K562 (cell line): Measurements from ENCODE around the gene COPG2. TPM values are rescaled to one million over a fixed set of nuclear protein-coding genes. Genes with fewer than 3 reads are reported as not detected.

ENCODE experiments used
- ATAC-seq: fragments of 200-7000 bp; cut with Tn5 transposase; 3 replicates; pipeline ENCODE4 v1.9.1; 2020; ENCODE audit warnings: moderate library complexity
- BruUV-seq: library from RNA; stranded (reverse); fragments of 400-500 nt; replicated peaks from 2 replicates; lab custom pipeline; 2021; lab: Mats Ljungman, UMichigan
- CTCF ChIA-PET: fragments of 300-600 bp; formaldehyde crosslinking; extraction: SDS; loops from one replicate; lab custom pipeline; 2021; ENCODE audit warnings: low intra/inter-chr PET ratio; lab: Yijun Ruan, JAX
- POLR2A ChIA-PET: fragments of 300-600, 350-650 bp; sonication (Branson Sonifier 250); formaldehyde crosslinking; extraction: SDS; loops from one replicate; lab custom pipeline; 2021; ENCODE audit warnings: antibody characterized with exemption, inconsistent platforms; lab: Yijun Ruan, JAX
- DNase-seq, 4 experiments: peaks; one replicate each; pipeline versions ENCODE4 v3.0.0 to v3.0.0-alpha.2; 2011 to 2018; ENCODE audit warnings: low spot score in 3 of 4, mixed read lengths in 3 of 4; ENCODE audit errors: extremely low read depth in 1 of 4
- FAIRE-seq: peaks from 2 replicates; lab custom pipeline; 2011; peaks lifted over from hg19 to GRCh38; lab: Jason Lieb, UNC
- H2AFZ ChIP-seq: 2 replicates; pipeline ENCODE4 v1.6.0; 2011; ENCODE audit warnings: low read depth, low read length, control low read depth, inconsistent platforms
- H3K27ac ChIP-seq: fragments of 200-600 bp; 3 replicates; pipeline ENCODE4 v1.8.0; 2011; ENCODE audit warnings: low read depth, mild to moderate bottlenecking, control low read depth, inconsistent platforms, low read length, moderate library complexity, mixed read lengths; ENCODE audit errors: extremely low read depth
- H3K27me3 ChIP-seq, 2 experiments: fragments of 300-600 bp in 1 of 2; 2 replicates in 1 of 2; 3 replicates in 1 of 2; pipeline versions ENCODE4 v1.6.0 to v1.8.0; 2011; ENCODE audit warnings: inconsistent platforms in 2 of 2, low read length in 2 of 2, mild to moderate bottlenecking in 1 of 2, mixed read lengths in 1 of 2, moderate library complexity in 1 of 2; ENCODE audit not compliant: control insufficient read depth in 2 of 2, insufficient read depth in 2 of 2
- H3K36me3 ChIP-seq: fragments of 300-600 bp; 3 replicates; pipeline ENCODE4 v1.8.0; 2011; ENCODE audit warnings: mild to moderate bottlenecking, low read length, inconsistent platforms; ENCODE audit not compliant: control insufficient read depth, insufficient read depth
- H3K4me1 ChIP-seq, 2 experiments: fragments of 200-600 bp in 1 of 2; replicated peaks in 1 of 2; 2 replicates in 1 of 2; 3 replicates in 1 of 2; pipeline versions ENCODE4 v1.5.1 to v1.8.0; 2011; ENCODE audit warnings: inconsistent platforms in 2 of 2, low read length in 2 of 2, mild to moderate bottlenecking in 1 of 2, mixed read lengths in 1 of 2, moderate library complexity in 1 of 2; ENCODE audit not compliant: control insufficient read depth in 2 of 2, insufficient read depth in 2 of 2
- H3K4me2 ChIP-seq: 2 replicates; pipeline ENCODE4 v1.6.1; 2011; ENCODE audit warnings: low read length, control low read depth, inconsistent platforms, mixed read lengths; ENCODE audit not compliant: insufficient read depth
- H3K4me3 ChIP-seq: fragments of 200-600 bp; sonication (generic), shearing (Covaris generic); 2 replicates; pipeline ENCODE4 v1.5.1; 2016; ENCODE audit warnings: control low read depth, inconsistent platforms
- H3K79me2 ChIP-seq: fragments of 200-600 bp; 3 replicates; pipeline ENCODE4 v1.8.0; 2011; ENCODE audit warnings: low read length, inconsistent platforms; ENCODE audit not compliant: control insufficient read depth, insufficient read depth
- H3K9ac ChIP-seq, 2 experiments: 2 replicates each; pipeline versions ENCODE4 v1.6.0 to v1.6.1; 2011; ENCODE audit warnings: low read depth in 2 of 2, low read length in 2 of 2, control low read depth in 1 of 2, inconsistent platforms in 1 of 2, mild to moderate bottlenecking in 1 of 2, mixed read lengths in 1 of 2; ENCODE audit not compliant: insufficient read depth in 1 of 2
- H3K9me1 ChIP-seq: one replicate; pipeline ENCODE4 v1.6.0; 2011; ENCODE audit warnings: inconsistent platforms, mild to moderate bottlenecking, low read length, moderate library complexity; ENCODE audit not compliant: control insufficient read depth, insufficient read depth
- H3K9me3 ChIP-seq: replicated peaks from 2 replicates; pipeline ENCODE4 v1.5.1; 2011; ENCODE audit warnings: low read depth, low read length, inconsistent platforms; ENCODE audit not compliant: control insufficient read depth, insufficient read depth
- H4K20me1 ChIP-seq: replicated peaks from 2 replicates; pipeline ENCODE4 v1.6.1; 2011; ENCODE audit warnings: low read length, inconsistent platforms, mixed read lengths; ENCODE audit not compliant: control insufficient read depth, insufficient read depth
- BRD4 ChIP-seq: fragments of 200-600 bp; sonication (generic); IDR thresholded peaks from 2 replicates; pipeline ENCODE4 v1.6.1; 2017; ENCODE audit warnings: inconsistent platforms
- CEBPG ChIP-seq, 3 experiments: fragments of 200-800 bp in 1 of 3; sonication (Bioruptor generic) in 1 of 3; sonication (generic) in 1 of 3; formaldehyde crosslinking in 1 of 3; IDR thresholded peaks in 2 of 3; conservative IDR thresholded peaks in 1 of 3; 2 replicates each; pipeline versions ENCODE4 v1.6.1 to v1.8.0; 2016 to 2022; ENCODE audit warnings: missing compliant biosample characterization in 2 of 3, missing genetic modification characterization in 2 of 3, mild to moderate bottlenecking in 1 of 3, missing genetic modification reagents in 1 of 3
- CHD1 ChIP-seq: fragments of 200-600 bp; sonication (generic); IDR thresholded peaks from one replicate; pipeline ENCODE4 v1.6.1; 2012; ENCODE audit warnings: mild to moderate bottlenecking, moderate library complexity, low read length, inconsistent platforms
- CREB1 ChIP-seq, 2 experiments: sonication (generic) in 1 of 2; formaldehyde crosslinking in 1 of 2; IDR thresholded peaks; 2 replicates each; pipeline versions ENCODE4 v1.6.1 to v1.8.0; 2012 to 2022; ENCODE audit warnings: inconsistent platforms in 1 of 2, mild to moderate bottlenecking in 1 of 2, missing genetic modification reagents in 1 of 2, moderate library complexity in 1 of 2
- EHMT2 ChIP-seq: fragments of 450-650 bp; IDR thresholded peaks from 2 replicates; pipeline ENCODE4 v1.6.1; 2018; ENCODE audit warnings: antibody characterized with exemption
- FOXA1 ChIP-seq: fragments of 450-650 bp; IDR thresholded peaks from 2 replicates; pipeline ENCODE4 v1.6.1; 2016; ENCODE audit warnings: mild to moderate bottlenecking, borderline replicate concordance
- MCM7 ChIP-seq, 2 experiments: fragments of 450-650 bp; IDR thresholded peaks; 2 replicates each; pipeline ENCODE4 v1.6.1; 2016 to 2018
- NFXL1 ChIP-seq: fragments of 450-650 bp; formaldehyde crosslinking; IDR thresholded peaks from 2 replicates; pipeline ENCODE4 v1.4.0; 2021; ENCODE audit warnings: mild to moderate bottlenecking
- PRPF4 ChIP-seq: fragments of 200-400 bp; formaldehyde crosslinking; IDR thresholded peaks from one replicate; pipeline ENCODE4 v1.6.1; 2017; ENCODE audit warnings: low read length, low read depth, mild to moderate bottlenecking; ENCODE audit not compliant: insufficient read depth, poor library complexity, severe bottlenecking
- PYGO2 ChIP-seq: fragments of 450-650 bp; IDR thresholded peaks from 2 replicates; pipeline ENCODE4 v1.6.1; 2016; ENCODE audit warnings: mild to moderate bottlenecking, missing genetic modification characterization, moderate library complexity, missing compliant biosample characterization
- RBM17 ChIP-seq: fragments of 200-400 bp; formaldehyde crosslinking; IDR thresholded peaks from 2 replicates; pipeline ENCODE4 v1.6.1; 2017; ENCODE audit warnings: low read depth, mild to moderate bottlenecking, low read length, borderline replicate concordance
- TAF9B ChIP-seq: fragments of 450-650 bp; IDR thresholded peaks from 2 replicates; pipeline ENCODE4 v1.6.1; 2018; ENCODE audit warnings: mild to moderate bottlenecking; ENCODE audit not compliant: partially characterized antibody
- ZNF133 ChIP-seq: fragments of 250-450 bp; sonication (Bioruptor Pico); IDR thresholded peaks from 2 replicates; pipeline ENCODE4 v1.4.0; 2020; ENCODE audit warnings: mild to moderate bottlenecking
- ZSCAN29 ChIP-seq: fragments of 450-650 bp; IDR thresholded peaks from 2 replicates; pipeline ENCODE4 v1.6.1; 2017
- WGBS: fragments of 100-300 bp; shearing (Covaris generic); methylation state at CpG from one replicate; pipeline ENCODE4 v1.1.6; 2016; ENCODE audit warnings: low coverage, mixed read lengths; ENCODE audit not compliant: insufficient coverage; ENCODE audit errors: missing lambda C conversion rate; 5-methylcytosine and 5-hydroxymethylcytosine counted together
- in situ Hi-C: fragments of 300-500 bp; cut with MboI; formaldehyde crosslinking; loops from 4 replicates; pipeline ENCODE4 v1.15.0; 2018; ENCODE audit warnings: inconsistent platforms, mixed read lengths
- intact Hi-C: fragments of 100-400 bp; cut with micrococcal nuclease; formaldehyde crosslinking; loops from 2 replicates; pipeline ENCODE4 v1.14.2; 2022
- polyA plus RNA-seq, 8 experiments: library from polyadenylated mRNA; depleted of rRNA in 4 of 8; stranded (reverse) in 5 of 8; unstranded in 3 of 8; fragments of >200 nt; fragmentation: Nextera tagmentation in 2 of 8; fragmentation: Illumina TruSeq in 1 of 8; extraction: Ambion mirVana in 2 of 8; extraction: Trizol in 1 of 8; gene quantifications; 2 replicates each; pipeline versions ENCODE4 v1.2.1 to v1.2.3, GENCODE V29; 2011 to 2014; ENCODE audit warnings: inconsistent platforms in 1 of 8, missing spikeins in 1 of 8
- total RNA-seq, 7 experiments: library from RNA; depleted of rRNA in 6 of 7; stranded (reverse); fragments of >200 nt in 6 of 7; fragmentation: Illumina TruSeq in 2 of 7; extraction: Trizol in 2 of 7; gene quantifications; 2 replicates each; pipeline versions ENCODE4 v1.2.1 to v1.2.3, GENCODE V29; 2011 to 2021; ENCODE audit warnings: low replicate concordance in 1 of 7
- TF ChIP-seq, protein P1 (sequence below): sonication (generic); formaldehyde crosslinking; IDR thresholded peaks from 2 replicates; pipeline ENCODE4 v1.8.0; 2022; ENCODE audit warnings: mild to moderate bottlenecking, low read depth, missing genetic modification reagents
- TF ChIP-seq, protein P2 (sequence below): fragments of 450-650 bp; IDR thresholded peaks from 2 replicates; pipeline ENCODE4 v1.6.1; 2018; ENCODE audit not compliant: partially characterized antibody
- TF ChIP-seq, protein P3 (sequence below): fragments of 450-650 bp; IDR thresholded peaks from 2 replicates; pipeline ENCODE4 v1.7.0; 2016; ENCODE audit warnings: borderline replicate concordance

Gene COPG2
- total and polyA plus RNA-seq, 9 of the 15 experiments (the other 6 are each of a cell fraction or from before 2014, with no cell fraction given): 6.6 to 104 (median 32.5) TPM

DNA sequence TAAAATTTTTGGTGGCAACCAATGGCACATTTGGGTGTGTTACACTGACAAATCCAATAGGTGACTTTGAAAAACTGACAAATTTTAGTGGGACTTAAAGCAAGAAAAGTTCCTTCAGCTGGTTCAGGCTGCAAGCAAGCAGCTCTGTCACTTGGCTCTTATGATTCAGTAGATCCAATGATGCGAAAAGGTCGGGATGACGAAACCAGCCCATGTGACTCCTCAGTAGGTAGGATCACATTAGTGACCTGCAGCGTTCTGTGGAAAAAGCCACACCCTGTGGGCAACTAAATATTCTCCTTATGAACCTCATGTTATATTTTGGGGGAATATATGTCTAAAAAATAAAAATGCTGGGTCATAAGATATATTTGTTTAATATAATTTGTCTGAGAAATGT is 31.1 kb upstream of the COPG2 start:
- no peaks in the 10 kb centered on the region for H3K9me3 ChIP-seq
- in situ Hi-C loops (no loop called here), intact Hi-C loops (loop anchor here (2.0 to 10.0 kb wide), 3 partner anchors 59 to 457 kb away; no protein-coding TSS in a partner anchor)
- H4K20me1 ChIP-seq: no peaks in the 10 kb centered on the region
- H3K4me1 ChIP-seq: no peaks in the 10 kb centered on the region
- H3K27ac ChIP-seq: no peak overlapping the region
- BruUV-seq: no TSS peak
- no peak overlapping the region for H3K9ac ChIP-seq
- H2AFZ ChIP-seq: no peak overlapping the region
- WGBS: 2% methylated on average over 4 of the region's 4 CpGs
- H3K9me1 ChIP-seq: no peaks in the 10 kb centered on the region
- ChIA-PET CTCF (no interaction called here), POLR2A (interaction anchor here (1.3 kb wide), 1 partner anchor 16 kb away, joined by 6 read pairs; no protein-coding TSS in a partner anchor)
- no peak overlapping the region for H3K4me3 ChIP-seq
- FAIRE-seq: no peak
- H3K79me2 ChIP-seq: no peaks in the 10 kb centered on the region
- peaks cover 0 to 4% of the 10 kb centered on the region in 2 experiments; a peak in 2 of 5 replicates for H3K27me3 ChIP-seq
- ATAC-seq: peak; percentile 31; the same call in 1 of the 3 replicates
- no peak for DNase-seq
- H3K4me2 ChIP-seq: no peak overlapping the region
- no peaks in the 10 kb centered on the region for H3K36me3 ChIP-seq
- no peak for TF ChIP-seq MCM7 (IDR thresholded peaks at IDR 0.05)
- no peak for TF ChIP-seq PYGO2 (tag)
- no peak for TF ChIP-seq BRD4
- TF ChIP-seq ZNF133 (CRISPR knock-in tag): no peak
- TF ChIP-seq, protein P1, sequence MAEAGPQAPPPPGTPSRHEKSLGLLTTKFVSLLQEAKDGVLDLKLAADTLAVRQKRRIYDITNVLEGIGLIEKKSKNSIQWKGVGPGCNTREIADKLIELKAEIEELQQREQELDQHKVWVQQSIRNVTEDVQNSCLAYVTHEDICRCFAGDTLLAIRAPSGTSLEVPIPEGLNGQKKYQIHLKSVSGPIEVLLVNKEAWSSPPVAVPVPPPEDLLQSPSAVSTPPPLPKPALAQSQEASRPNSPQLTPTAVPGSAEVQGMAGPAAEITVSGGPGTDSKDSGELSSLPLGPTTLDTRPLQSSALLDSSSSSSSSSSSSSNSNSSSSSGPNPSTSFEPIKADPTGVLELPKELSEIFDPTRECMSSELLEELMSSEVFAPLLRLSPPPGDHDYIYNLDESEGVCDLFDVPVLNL (CRISPR knock-in tag): no peak
- no peak for TF ChIP-seq NFXL1
- TF ChIP-seq CHD1: no peak
- TF ChIP-seq, protein P2, sequence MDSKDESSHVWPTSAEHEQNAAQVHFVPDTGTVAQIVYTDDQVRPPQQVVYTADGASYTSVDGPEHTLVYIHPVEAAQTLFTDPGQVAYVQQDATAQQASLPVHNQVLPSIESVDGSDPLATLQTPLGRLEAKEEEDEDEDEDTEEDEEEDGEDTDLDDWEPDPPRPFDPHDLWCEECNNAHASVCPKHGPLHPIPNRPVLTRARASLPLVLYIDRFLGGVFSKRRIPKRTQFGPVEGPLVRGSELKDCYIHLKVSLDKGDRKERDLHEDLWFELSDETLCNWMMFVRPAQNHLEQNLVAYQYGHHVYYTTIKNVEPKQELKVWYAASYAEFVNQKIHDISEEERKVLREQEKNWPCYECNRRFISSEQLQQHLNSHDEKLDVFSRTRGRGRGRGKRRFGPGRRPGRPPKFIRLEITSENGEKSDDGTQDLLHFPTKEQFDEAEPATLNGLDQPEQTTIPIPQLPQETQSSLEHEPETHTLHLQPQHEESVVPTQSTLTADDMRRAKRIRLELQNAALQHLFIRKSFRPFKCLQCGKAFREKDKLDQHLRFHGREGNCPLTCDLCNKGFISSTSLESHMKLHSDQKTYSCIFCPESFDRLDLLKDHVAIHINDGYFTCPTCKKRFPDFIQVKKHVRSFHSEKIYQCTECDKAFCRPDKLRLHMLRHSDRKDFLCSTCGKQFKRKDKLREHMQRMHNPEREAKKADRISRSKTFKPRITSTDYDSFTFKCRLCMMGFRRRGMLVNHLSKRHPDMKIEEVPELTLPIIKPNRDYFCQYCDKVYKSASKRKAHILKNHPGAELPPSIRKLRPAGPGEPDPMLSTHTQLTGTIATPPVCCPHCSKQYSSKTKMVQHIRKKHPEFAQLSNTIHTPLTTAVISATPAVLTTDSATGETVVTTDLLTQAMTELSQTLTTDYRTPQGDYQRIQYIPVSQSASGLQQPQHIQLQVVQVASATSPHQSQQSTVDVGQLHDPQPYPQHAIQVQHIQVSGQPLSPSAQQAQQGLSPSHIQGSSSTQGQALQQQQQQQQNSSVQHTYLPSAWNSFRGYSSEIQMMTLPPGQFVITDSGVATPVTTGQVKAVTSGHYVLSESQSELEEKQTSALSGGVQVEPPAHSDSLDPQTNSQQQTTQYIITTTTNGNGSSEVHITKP: no peak
- TF ChIP-seq CEBPG (CRISPR knock-in tag; IDR thresholded peaks at IDR 0.05): no peak
- TF ChIP-seq CEBPG (tag; conservative IDR thresholded peaks at IDR 0.05 in 1 of 2, IDR thresholded peaks at IDR 0.05 in 1 of 2): peak in 1 of 2 experiments; percentile 61; a peak in 2 of 4 replicates
- TF ChIP-seq RBM17: no peak
- TF ChIP-seq, protein P3, sequence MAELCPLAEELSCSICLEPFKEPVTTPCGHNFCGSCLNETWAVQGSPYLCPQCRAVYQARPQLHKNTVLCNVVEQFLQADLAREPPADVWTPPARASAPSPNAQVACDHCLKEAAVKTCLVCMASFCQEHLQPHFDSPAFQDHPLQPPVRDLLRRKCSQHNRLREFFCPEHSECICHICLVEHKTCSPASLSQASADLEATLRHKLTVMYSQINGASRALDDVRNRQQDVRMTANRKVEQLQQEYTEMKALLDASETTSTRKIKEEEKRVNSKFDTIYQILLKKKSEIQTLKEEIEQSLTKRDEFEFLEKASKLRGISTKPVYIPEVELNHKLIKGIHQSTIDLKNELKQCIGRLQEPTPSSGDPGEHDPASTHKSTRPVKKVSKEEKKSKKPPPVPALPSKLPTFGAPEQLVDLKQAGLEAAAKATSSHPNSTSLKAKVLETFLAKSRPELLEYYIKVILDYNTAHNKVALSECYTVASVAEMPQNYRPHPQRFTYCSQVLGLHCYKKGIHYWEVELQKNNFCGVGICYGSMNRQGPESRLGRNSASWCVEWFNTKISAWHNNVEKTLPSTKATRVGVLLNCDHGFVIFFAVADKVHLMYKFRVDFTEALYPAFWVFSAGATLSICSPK: no peak
- no peak for TF ChIP-seq PRPF4
- TF ChIP-seq ZSCAN29: no peak
- TF ChIP-seq FOXA1: no peak
- TF ChIP-seq EHMT2: no peak
- TF ChIP-seq CREB1 (IDR thresholded peaks at IDR 0.05): no peak
- no peak for TF ChIP-seq CREB1 (CRISPR knock-in tag; IDR thresholded peaks at IDR 0.05)
- TF ChIP-seq TAF9B: no peak
